Hepatocyte (in vitro differentiated cells): ENCODE data around the gene ATP2C2. TPM values are rescaled to one million over a fixed set of nuclear protein-coding genes. Genes with fewer than 3 reads are reported as not detected.
"Not testable (repeated sequence)": the region's sequence is repeated elsewhere in the genome, so short reads cannot be mapped to it uniquely, and the experiment has no call there.

Source experiments
- DNase-seq: peaks from one replicate; pipeline ENCODE4 v3.0.0-alpha.2; 2016; ENCODE audit warnings: low spot score
- H2AFZ ChIP-seq: fragments of 200-600 bp; sonication (generic); 2 replicates; pipeline ENCODE4 v1.6.0; 2016; ENCODE audit warnings: antibody characterized with exemption, mild to moderate bottlenecking
- H3K27ac ChIP-seq: fragments of 200-600 bp; sonication (generic); 2 replicates; pipeline ENCODE4 v1.5.1; 2016; ENCODE audit warnings: mild to moderate bottlenecking
- H3K27me3 ChIP-seq: fragments of 200-600 bp; sonication (generic); 2 replicates; pipeline ENCODE4 v1.6.1; 2016
- H3K36me3 ChIP-seq: fragments of 200-600 bp; sonication (generic); replicated peaks from 2 replicates; pipeline ENCODE4 v1.5.1; 2016; ENCODE audit warnings: low read depth; ENCODE audit not compliant: insufficient read depth
- H3K4me1 ChIP-seq: fragments of 200-600 bp; sonication (generic); 2 replicates; pipeline ENCODE4 v1.5.1; 2016; ENCODE audit warnings: mild to moderate bottlenecking, moderate library complexity; ENCODE audit not compliant: insufficient read depth
- H3K4me2 ChIP-seq: fragments of 200-600 bp; sonication (generic); 2 replicates; pipeline ENCODE4 v1.6.0; 2016
- H3K4me3 ChIP-seq: fragments of 200-600 bp; sonication (generic); 2 replicates; pipeline ENCODE4 v1.5.1; 2016; ENCODE audit warnings: mild to moderate bottlenecking
- H3K79me2 ChIP-seq: fragments of 200-600 bp; sonication (generic); 2 replicates; pipeline ENCODE4 v1.6.0; 2017; ENCODE audit warnings: mild to moderate bottlenecking
- H3K9me2 ChIP-seq: fragments of 200-600 bp; sonication (generic); replicated peaks from 2 replicates; pipeline ENCODE4 v1.6.0; 2017; ENCODE audit warnings: mild to moderate bottlenecking; ENCODE audit not compliant: insufficient read depth
- H3K9me3 ChIP-seq: fragments of 200-600 bp; sonication (generic); 2 replicates; pipeline ENCODE4 v1.5.1; 2016; ENCODE audit warnings: low read depth, mild to moderate bottlenecking
- H4K20me1 ChIP-seq: fragments of 200-600 bp; sonication (generic); 2 replicates; pipeline ENCODE4 v1.6.0; 2016; ENCODE audit warnings: mild to moderate bottlenecking; ENCODE audit not compliant: insufficient read depth, poor library complexity, severe bottlenecking
- CTCF ChIP-seq: fragments of 200-600 bp; sonication (generic); IDR thresholded peaks from 2 replicates; pipeline ENCODE4 v1.5.1; 2016; ENCODE audit warnings: antibody characterized with exemption, mild to moderate bottlenecking; ENCODE audit not compliant: poor library complexity
- EZH2 ChIP-seq: fragments of 200-600 bp; sonication (generic); IDR thresholded peaks from 2 replicates; pipeline ENCODE4 v1.6.1; 2016; ENCODE audit warnings: antibody characterized with exemption, mild to moderate bottlenecking, borderline replicate concordance
- EZH2phosphoT487 ChIP-seq: fragments of 200-600 bp; sonication (generic); IDR thresholded peaks from one replicate; pipeline ENCODE4 v1.6.1; 2018; ENCODE audit warnings: antibody characterized with exemption, mild to moderate bottlenecking, low read depth, moderate library complexity; ENCODE audit not compliant: unreplicated experiment, severe bottlenecking
- WGBS: methylation state at CpG from one replicate; pipeline ENCODE4 v1.1.6; 2016; ENCODE audit warnings: low lambda C conversion rate; ENCODE audit errors: missing lambda C conversion rate; 5-methylcytosine and 5-hydroxymethylcytosine counted together
- polyA plus RNA-seq: library from polyadenylated mRNA; unstranded; fragments of >200 nt; fragmentation: Nextera tagmentation; extraction: Ambion mirVana; gene quantifications from 2 replicates; pipeline ENCODE4 v1.2.1, GENCODE V29; 2016
- total RNA-seq: library from RNA; depleted of rRNA; stranded (reverse); fragments of >200 nt; gene quantifications from 2 replicates; pipeline ENCODE4 v1.2.3, GENCODE V29; 2014

The ATP2C2 gene
- total and polyA plus RNA-seq, 2 experiments from 2014 or later: 6.0 to 6.8 TPM

GRCh38 chr16:84448444-84448843 is 80.1 kb downstream of the ATP2C2 start:
- Histone ChIP-seq H3K4me2 (no peak overlapping the region), H3K9me2 (no peaks in the 10 kb centered on the region), H3K4me1 (no peaks in the 10 kb centered on the region), H3K79me2 (no peaks in the 10 kb centered on the region), H3K4me3 (no peak overlapping the region), H3K27me3 (no peaks in the 10 kb centered on the region), H3K27ac (no peak overlapping the region), H4K20me1 (no peaks in the 10 kb centered on the region), H3K36me3 (no peaks in the 10 kb centered on the region), H2AFZ (no peak overlapping the region), H3K9me3 (no peaks in the 10 kb centered on the region)
- WGBS: 96% methylated on average over 10 of the region's 10 CpGs
- no peak for TF ChIP-seq EZH2phosphoT487
- no peak for TF ChIP-seq CTCF
- TF ChIP-seq EZH2: no peak
- no peak for DNase-seq

- Histone ChIP-seq H3K27me3 (no peaks in the 10 kb centered on the region), H2AFZ (no peak overlapping the region), H3K4me3 (no peak overlapping the region), H3K9me3 (no peaks in the 10 kb centered on the region), H4K20me1 (no peaks in the 10 kb centered on the region), H3K4me1 (no peaks in the 10 kb centered on the region), H3K79me2 (no peaks in the 10 kb centered on the region), H3K36me3 (no peaks in the 10 kb centered on the region), H3K27ac (no peak overlapping the region), H3K9me2 (no peaks in the 10 kb centered on the region), H3K4me2 (no peak overlapping the region)
- TF ChIP-seq EZH2 (no peak), CTCF (no peak), EZH2phosphoT487 (no peak)
- DNase-seq: no peak
- 89% methylated on average over 38 of the region's 38 CpGs for WGBS
These were observed 81.1 kb downstream of the ATP2C2 start for GRCh38 chr16:84449156-84450140.

GRCh38 chr16:84450176-84450865 is 82.0 kb downstream of the ATP2C2 start:
- Histone ChIP-seq H3K4me2 (no peak overlapping the region), H3K4me3 (no peak overlapping the region), H3K4me1 (no peaks in the 10 kb centered on the region), H3K27me3 (no peaks in the 10 kb centered on the region), H3K27ac (no peak overlapping the region), H3K9me2 (no peaks in the 10 kb centered on the region), H3K36me3 (no peaks in the 10 kb centered on the region), H4K20me1 (no peaks in the 10 kb centered on the region), H2AFZ (no peak overlapping the region), H3K9me3 (no peaks in the 10 kb centered on the region), H3K79me2 (no peaks in the 10 kb centered on the region)
- no peak for DNase-seq
- 84% methylated on average over 8 of the region's 11 CpGs for WGBS
- TF ChIP-seq CTCF (no peak), EZH2 (no peak), EZH2phosphoT487 (no peak)

- not testable (repeated sequence) for H3K27me3 ChIP-seq, H4K20me1 ChIP-seq, H3K4me3 ChIP-seq, H3K27ac ChIP-seq, H3K4me2 ChIP-seq, H3K79me2 ChIP-seq, H3K9me3 ChIP-seq, H3K4me1 ChIP-seq, H2AFZ ChIP-seq, H3K9me2 ChIP-seq, DNase-seq, H3K36me3 ChIP-seq
- 88% methylated on average over 9 of the region's 9 CpGs for WGBS
These were observed 82.8 kb downstream of the ATP2C2 start for GRCh38 chr16:84451010-84451676.
